ENCODE measurements around the gene AJM1. TPM values are rescaled to one million over a fixed set of nuclear protein-coding genes. Genes with fewer than 3 reads are reported as not detected.

The AJM1 gene
- total RNA-seq, 2 donors from 2014 or later: 3.6 to 10.1 TPM

DNA sequence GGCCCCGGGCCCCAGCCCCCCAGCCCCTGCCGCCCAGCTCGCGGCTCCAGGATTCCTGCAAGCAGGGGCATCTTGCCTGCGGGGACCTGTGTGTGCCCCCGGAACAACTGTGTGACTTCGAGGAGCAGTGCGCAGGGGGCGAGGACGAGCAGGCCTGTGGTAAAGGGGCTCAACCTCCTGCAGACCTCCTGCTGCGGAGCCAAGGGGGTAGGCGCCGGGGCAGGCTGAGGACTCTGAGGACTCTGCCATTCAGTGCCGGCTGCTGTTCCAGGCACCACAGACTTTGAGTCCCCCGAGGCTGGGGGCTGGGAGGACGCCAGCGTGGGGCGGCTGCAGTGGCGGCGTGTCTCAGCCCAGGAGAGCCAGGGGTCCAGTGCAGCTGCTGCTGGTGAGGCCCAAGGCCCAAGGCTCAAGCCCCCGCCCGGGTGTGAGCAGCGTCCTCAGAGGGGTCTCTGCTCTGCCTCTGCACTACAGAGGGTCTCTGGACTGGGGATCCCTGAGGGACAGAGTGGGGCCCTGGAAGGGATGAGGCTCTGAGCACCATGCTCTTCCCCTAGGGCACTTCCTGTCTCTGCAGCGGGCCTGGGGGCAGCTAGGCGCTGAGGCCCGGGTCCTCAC, 13.3 kb downstream of the AJM1 start:
- no peaks in the 10 kb centered on the region for H3K27me3 ChIP-seq (replicated peaks; ENCODE audit: insufficient read depth)
- TF ChIP-seq POLR2AphosphoS5 (IDR thresholded peaks at IDR 0.05) (no peak), POLR2A (IDR thresholded peaks at IDR 0.05) (no peak), CTCF (IDR thresholded peaks at IDR 0.05) (no peak)
- no peak for DNase-seq (ENCODE audit: low spot score)
- peaks cover 16% of the 10 kb centered on the region for H3K4me1 ChIP-seq (replicated peaks)
- no peak overlapping the region for H3K27ac ChIP-seq
- 75% methylated on average over 13 of the region's 26 CpGs for WGBS
- no peaks in the 10 kb centered on the region for H3K36me3 ChIP-seq
- no peaks in the 10 kb centered on the region for H3K9me3 ChIP-seq
- H3K4me3 ChIP-seq: no peak overlapping the region
- intact Hi-C loops (cut with DNase I): no loop called here

DNA sequence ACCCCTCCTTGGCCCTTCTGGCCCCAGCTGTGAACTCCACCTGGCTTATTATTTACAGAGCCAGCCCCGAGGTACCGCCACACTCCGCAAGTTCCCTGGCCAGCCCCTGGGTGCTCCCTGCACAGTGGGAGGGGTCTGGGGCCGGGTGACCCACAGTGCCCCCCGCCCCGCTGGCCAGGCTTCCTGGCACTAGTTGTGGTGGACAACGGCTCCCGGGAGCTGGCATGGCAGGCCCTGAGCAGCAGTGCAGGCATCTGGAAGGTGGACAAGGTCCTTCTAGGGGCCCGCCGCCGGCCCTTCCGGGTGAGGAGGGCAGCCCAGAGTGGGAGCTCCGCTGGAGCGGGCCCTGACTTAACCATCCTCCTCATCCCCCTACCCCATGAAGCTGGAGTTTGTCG, 13.8 kb downstream of the AJM1 start:
- DNase-seq (ENCODE audit: low spot score): no peak
- TF ChIP-seq POLR2A (IDR thresholded peaks at IDR 0.05) (no peak), POLR2AphosphoS5 (IDR thresholded peaks at IDR 0.05) (no peak), CTCF (IDR thresholded peaks at IDR 0.05) (no peak)
- intact Hi-C loops (cut with DNase I): no loop called here
- Histone ChIP-seq H3K27ac (no peak overlapping the region), H3K9me3 (no peaks in the 10 kb centered on the region), H3K36me3 (no peaks in the 10 kb centered on the region), H3K4me1 (replicated peaks) (peaks cover 16% of the 10 kb centered on the region), H3K27me3 (replicated peaks; ENCODE audit: insufficient read depth) (no peaks in the 10 kb centered on the region), H3K4me3 (no peak overlapping the region)
- WGBS: 59% methylated on average over 14 of the region's 15 CpGs

DNA sequence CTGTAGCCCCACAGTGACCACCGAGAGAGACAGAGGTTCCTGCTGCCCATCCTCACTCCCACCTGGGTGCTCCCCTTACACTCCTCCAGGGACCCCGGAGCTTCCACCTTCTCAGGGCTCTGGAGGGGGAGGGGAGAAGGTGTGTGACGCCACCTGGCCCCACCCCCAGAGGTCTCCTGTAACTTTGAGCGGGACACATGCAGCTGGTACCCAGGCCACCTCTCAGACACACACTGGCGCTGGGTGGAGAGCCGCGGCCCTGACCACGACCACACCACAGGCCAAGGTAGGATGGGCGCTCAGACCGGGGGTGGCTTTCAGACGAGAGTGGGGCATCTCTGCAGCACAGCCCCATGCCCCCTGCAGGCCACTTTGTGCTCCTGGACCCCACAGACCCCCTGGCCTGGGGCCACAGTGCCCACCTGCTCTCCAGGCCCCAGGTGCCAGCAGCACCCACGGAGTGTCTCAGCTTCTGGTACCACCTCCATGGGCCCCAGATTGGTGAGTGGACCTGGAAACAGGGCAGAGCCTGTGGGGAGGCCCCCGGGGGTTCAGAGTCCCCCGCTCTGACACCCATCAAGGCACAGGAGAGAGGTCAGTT, 14.4 kb downstream of the AJM1 start:
- no peak overlapping the region for H3K27ac ChIP-seq
- TF ChIP-seq POLR2A (IDR thresholded peaks at IDR 0.05) (no peak), CTCF (IDR thresholded peaks at IDR 0.05) (no peak), POLR2AphosphoS5 (IDR thresholded peaks at IDR 0.05) (no peak)
- WGBS: 72% methylated on average over 13 of the region's 14 CpGs
- DNase-seq (ENCODE audit: low spot score): no peak
- intact Hi-C loops (cut with DNase I): no loop called here
- H3K9me3 ChIP-seq: no peaks in the 10 kb centered on the region
- peaks cover 16% of the 10 kb centered on the region for H3K4me1 ChIP-seq (replicated peaks)
- H3K27me3 ChIP-seq (replicated peaks; ENCODE audit: insufficient read depth): no peaks in the 10 kb centered on the region
- no peaks in the 10 kb centered on the region for H3K36me3 ChIP-seq
- no peak overlapping the region for H3K4me3 ChIP-seq

GRCh38 chr9:136857166-136857565, 14.9 kb downstream of the AJM1 start:
- Histone ChIP-seq H3K4me1 (replicated peaks) (peaks cover 16% of the 10 kb centered on the region), H3K4me3 (no peak overlapping the region), H3K9me3 (no peaks in the 10 kb centered on the region), H3K27me3 (replicated peaks; ENCODE audit: insufficient read depth) (no peaks in the 10 kb centered on the region), H3K36me3 (no peaks in the 10 kb centered on the region), H3K27ac (no peak overlapping the region)
- intact Hi-C loops (cut with DNase I): no loop called here
- TF ChIP-seq POLR2A (IDR thresholded peaks at IDR 0.05) (no peak), CTCF (IDR thresholded peaks at IDR 0.05) (no peak), POLR2AphosphoS5 (IDR thresholded peaks at IDR 0.05) (no peak)
- no peak for DNase-seq (ENCODE audit: low spot score)
- 79% methylated on average over 7 of the region's 19 CpGs for WGBS

Measured in prostate gland (tissue), 2 donors.